ENCODE measurements around the gene RYR3. TPM values are rescaled to one million over a fixed set of nuclear protein-coding genes. Genes with fewer than 3 reads are reported as not detected.

Gene RYR3
- total and polyA plus RNA-seq, 10 of the 15 experiments (the other 5 are each of a cell fraction or from before 2014, with no cell fraction given), result under 0.01 to 0.44 (median 0.16) TPM; not detected in 5

DNA sequence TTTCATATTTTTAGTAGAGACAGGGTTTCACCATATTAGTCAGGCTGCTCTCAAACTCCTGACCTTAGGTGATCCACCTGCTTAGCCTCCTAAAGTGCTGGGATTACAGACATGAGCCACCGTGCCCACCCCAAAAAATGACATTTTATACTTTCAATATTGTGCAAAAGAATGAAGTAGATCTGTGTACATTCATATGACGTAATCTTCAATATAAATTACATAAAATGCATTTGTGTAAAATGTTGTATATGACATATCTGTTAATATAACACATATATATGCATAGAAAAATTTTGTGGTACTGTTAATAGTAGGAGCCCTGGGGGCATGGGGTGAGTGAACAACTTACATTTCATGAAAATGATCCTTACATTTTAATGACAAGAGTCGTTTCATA, 71.7 kb downstream of the RYR3 start:
- Histone ChIP-seq H3K36me3 (ENCODE audit: control insufficient read depth in 2 of 2, insufficient read depth in 2 of 2, low read length in 1 of 2) (no peaks in the 10 kb centered on the region), H3K27ac (ENCODE audit: control insufficient read depth, insufficient read depth) (no peak overlapping the region), H3K9me3 (replicated peaks; ENCODE audit: control insufficient read depth, insufficient read depth, low read length) (no peaks in the 10 kb centered on the region), H3K4me3 (no peak overlapping the region), H4K20me1 (ENCODE audit: control insufficient read depth, insufficient read depth) (no peaks in the 10 kb centered on the region), H3K79me2 (ENCODE audit: control insufficient read depth, insufficient read depth, low read length) (no peaks in the 10 kb centered on the region), H3K27me3 (replicated peaks in 1 of 2; ENCODE audit: control insufficient read depth in 2 of 2, insufficient read depth in 2 of 2, low read length in 1 of 2) (peaks cover 0 to 2% of the 10 kb centered on the region in 2 experiments; a peak in 1 of 4 replicates), H3K4me1 (ENCODE audit: control insufficient read depth, insufficient read depth, low read length) (no peaks in the 10 kb centered on the region), H3K4me2 (ENCODE audit: control insufficient read depth, insufficient read depth) (no peak overlapping the region), H3K9ac (ENCODE audit: control insufficient read depth, insufficient read depth, low read length) (no peak overlapping the region), H2AFZ (ENCODE audit: control insufficient read depth, low read depth, low read length) (no peak overlapping the region)
- WGBS (ENCODE audit: insufficient coverage, insufficient replicate concordance, low lambda C conversion rate, missing lambda C conversion rate), result 1% methylated on average over 3 of the region's 3 CpGs
- ChIA-PET POLR2A (no interaction called here), SMC1A (ENCODE audit: uncharacterized antibody, unreplicated experiment) (no interaction called here), CTCF (no interaction called here), RAD21 (ENCODE audit: unreplicated experiment) (no interaction called here)
- no peak for DNase-seq (ENCODE audit: low read depth, low spot score)
- TF ChIP-seq, protein P1, sequence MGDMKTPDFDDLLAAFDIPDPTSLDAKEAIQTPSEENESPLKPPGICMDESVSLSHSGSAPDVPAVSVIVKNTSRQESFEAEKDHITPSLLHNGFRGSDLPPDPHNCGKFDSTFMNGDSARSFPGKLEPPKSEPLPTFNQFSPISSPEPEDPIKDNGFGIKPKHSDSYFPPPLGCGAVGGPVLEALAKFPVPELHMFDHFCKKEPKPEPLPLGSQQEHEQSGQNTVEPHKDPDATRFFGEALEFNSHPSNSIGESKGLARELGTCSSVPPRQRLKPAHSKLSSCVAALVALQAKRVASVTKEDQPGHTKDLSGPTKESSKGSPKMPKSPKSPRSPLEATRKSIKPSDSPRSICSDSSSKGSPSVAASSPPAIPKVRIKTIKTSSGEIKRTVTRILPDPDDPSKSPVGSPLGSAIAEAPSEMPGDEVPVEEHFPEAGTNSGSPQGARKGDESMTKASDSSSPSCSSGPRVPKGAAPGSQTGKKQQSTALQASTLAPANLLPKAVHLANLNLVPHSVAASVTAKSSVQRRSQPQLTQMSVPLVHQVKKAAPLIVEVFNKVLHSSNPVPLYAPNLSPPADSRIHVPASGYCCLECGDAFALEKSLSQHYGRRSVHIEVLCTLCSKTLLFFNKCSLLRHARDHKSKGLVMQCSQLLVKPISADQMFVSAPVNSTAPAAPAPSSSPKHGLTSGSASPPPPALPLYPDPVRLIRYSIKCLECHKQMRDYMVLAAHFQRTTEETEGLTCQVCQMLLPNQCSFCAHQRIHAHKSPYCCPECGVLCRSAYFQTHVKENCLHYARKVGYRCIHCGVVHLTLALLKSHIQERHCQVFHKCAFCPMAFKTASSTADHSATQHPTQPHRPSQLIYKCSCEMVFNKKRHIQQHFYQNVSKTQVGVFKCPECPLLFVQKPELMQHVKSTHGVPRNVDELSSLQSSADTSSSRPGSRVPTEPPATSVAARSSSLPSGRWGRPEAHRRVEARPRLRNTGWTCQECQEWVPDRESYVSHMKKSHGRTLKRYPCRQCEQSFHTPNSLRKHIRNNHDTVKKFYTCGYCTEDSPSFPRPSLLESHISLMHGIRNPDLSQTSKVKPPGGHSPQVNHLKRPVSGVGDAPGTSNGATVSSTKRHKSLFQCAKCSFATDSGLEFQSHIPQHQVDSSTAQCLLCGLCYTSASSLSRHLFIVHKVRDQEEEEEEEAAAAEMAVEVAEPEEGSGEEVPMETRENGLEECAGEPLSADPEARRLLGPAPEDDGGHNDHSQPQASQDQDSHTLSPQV (IDR thresholded peaks at IDR 0.05), result no peak
- no peak for TF ChIP-seq HDAC6 (IDR thresholded peaks at IDR 0.05; ENCODE audit: unreplicated experiment)
- TF ChIP-seq, protein P2, sequence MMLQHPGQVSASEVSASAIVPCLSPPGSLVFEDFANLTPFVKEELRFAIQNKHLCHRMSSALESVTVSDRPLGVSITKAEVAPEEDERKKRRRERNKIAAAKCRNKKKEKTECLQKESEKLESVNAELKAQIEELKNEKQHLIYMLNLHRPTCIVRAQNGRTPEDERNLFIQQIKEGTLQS (IDR thresholded peaks at IDR 0.05; ENCODE audit: borderline replicate concordance, extremely low read depth, low read depth, low read length), result no peak
- FAIRE-seq, result no peak
- in situ Hi-C loops (cut with MboI), result no loop called here
- no peak for ATAC-seq
- no TSS peak for BruUV-seq (replicated peaks)
- intact Hi-C loops (cut with micrococcal nuclease; ENCODE audit: unreplicated experiment), result loop anchor here (10.0 kb wide), 1 partner anchor 298 kb away; no protein-coding TSS in a partner anchor
